HepG2 (cell line): ENCODE measurements around the gene TRERF1. TPM values are rescaled to one million over a fixed set of nuclear protein-coding genes. Genes with fewer than 3 reads are reported as not detected.

Experiments
- ATAC-seq: fragments of 200-7000 bp; cut with Tn5 transposase; 3 replicates; pipeline ENCODE4 v1.9.1; 2020; ENCODE audit warnings: mild to moderate bottlenecking, moderate library complexity
- BruUV-seq: library from RNA; stranded (reverse); fragments of 400-500 nt; replicated peaks from 2 replicates; lab custom pipeline; 2021; lab: Mats Ljungman, UMichigan
- CTCF ChIA-PET: fragments of 300-600 bp; formaldehyde crosslinking; extraction: SDS; loops from one replicate; lab custom pipeline; 2021; ENCODE audit warnings: low total read pairs, inconsistent platforms, low intra/inter-chr PET ratio; lab: Yijun Ruan, JAX
- POLR2A ChIA-PET: fragments of 350-600 bp; sonication (Branson Sonifier 250); formaldehyde crosslinking; loops from one replicate; lab custom pipeline; 2020; ENCODE audit warnings: antibody characterized with exemption, inconsistent platforms; lab: Yijun Ruan, JAX
- DNase-seq: peaks from one replicate; pipeline ENCODE4 v3.0.0-alpha.2; 2015; ENCODE audit warnings: low spot score
- FAIRE-seq: peaks from 3 replicates; lab custom pipeline; 2011; peaks lifted over from hg19 to GRCh38; lab: Jason Lieb, UNC
- H2AFZ ChIP-seq: one replicate; pipeline ENCODE4 v1.6.1; 2011; ENCODE audit warnings: low read length, inconsistent platforms
- H3K27ac ChIP-seq: fragments of 300-600 bp; 3 replicates; pipeline ENCODE4 v1.8.0; 2011; ENCODE audit warnings: mixed run types, mild to moderate bottlenecking, mixed read lengths, low read length, inconsistent platforms; ENCODE audit not compliant: insufficient read depth; ENCODE audit errors: extremely low read length
- H3K27me3 ChIP-seq, 2 experiments: fragments of 200-600 bp in 1 of 2; 2 replicates in 1 of 2; 3 replicates in 1 of 2; pipeline versions ENCODE4 v1.6.0 to v1.8.0; 2011; ENCODE audit warnings: low read length in 2 of 2, mild to moderate bottlenecking in 2 of 2, moderate library complexity in 2 of 2, inconsistent platforms in 1 of 2; ENCODE audit not compliant: insufficient read depth in 2 of 2, control insufficient read depth in 1 of 2
- H3K36me3 ChIP-seq, 2 experiments: fragments of 200-600 bp in 1 of 2; replicated peaks in 1 of 2; 2 replicates in 1 of 2; 3 replicates in 1 of 2; pipeline versions ENCODE4 v1.5.1 to v1.8.0; 2011; ENCODE audit warnings: low read length in 2 of 2, inconsistent platforms in 1 of 2; ENCODE audit not compliant: insufficient read depth in 2 of 2, control insufficient read depth in 1 of 2
- H3K4me1 ChIP-seq: 2 replicates; pipeline ENCODE4 v1.5.1; 2012; ENCODE audit warnings: low read length, inconsistent platforms; ENCODE audit not compliant: insufficient read depth
- H3K4me2 ChIP-seq: 2 replicates; pipeline ENCODE4 v1.6.0; 2011; ENCODE audit warnings: low read depth, low read length, inconsistent platforms
- H3K4me3 ChIP-seq, 3 experiments: fragments of 200-600 bp in 1 of 3; sonication (generic), shearing (Covaris generic) in 1 of 3; replicated peaks in 1 of 3; 2 replicates each; pipeline ENCODE4 v1.5.1; 2011 to 2016; ENCODE audit warnings: low read length in 3 of 3, inconsistent platforms in 2 of 3, low read depth in 2 of 3, mild to moderate bottlenecking in 2 of 3, control low read depth in 1 of 3, mixed read lengths in 1 of 3; ENCODE audit not compliant: insufficient read depth in 1 of 3
- H3K79me2 ChIP-seq: one replicate; pipeline ENCODE4 v1.6.1; 2011; ENCODE audit warnings: low read length, inconsistent platforms; ENCODE audit not compliant: insufficient read depth
- H3K9ac ChIP-seq: 2 replicates; pipeline ENCODE4 v1.6.0; 2011; ENCODE audit warnings: mild to moderate bottlenecking, low read depth, low read length, inconsistent platforms; ENCODE audit not compliant: insufficient read depth
- H3K9me3 ChIP-seq: 2 replicates; pipeline ENCODE4 v1.5.1; 2012; ENCODE audit warnings: mild to moderate bottlenecking, low read length
- H4K20me1 ChIP-seq: 2 replicates; pipeline ENCODE4 v1.6.0; 2011; ENCODE audit warnings: inconsistent platforms, mild to moderate bottlenecking, low read length, moderate library complexity; ENCODE audit not compliant: insufficient read depth
- CBX2 ChIP-seq, 2 experiments: fragments of 200-600 bp in 1 of 2; sonication (generic); formaldehyde crosslinking in 1 of 2; IDR thresholded peaks; 2 replicates each; pipeline versions ENCODE4 v1.7.0 to v1.8.1; 2018 to 2022; ENCODE audit warnings: low read depth in 2 of 2, low read length in 1 of 2, mild to moderate bottlenecking in 1 of 2, missing genetic modification reagents in 1 of 2
- FOXO1 ChIP-seq: sonication (generic); formaldehyde crosslinking; IDR thresholded peaks from 2 replicates; pipeline ENCODE4 v1.4.0; 2020; ENCODE audit warnings: missing genetic modification reagents
- MAFG ChIP-seq: sonication (generic); formaldehyde crosslinking; IDR thresholded peaks from 2 replicates; pipeline ENCODE4 v1.5.1; 2020; ENCODE audit warnings: mild to moderate bottlenecking, missing genetic modification reagents
- SKIL ChIP-seq: sonication (generic); formaldehyde crosslinking; IDR thresholded peaks from 2 replicates; pipeline ENCODE4 v1.8.0; 2022; ENCODE audit warnings: missing genetic modification reagents, mild to moderate bottlenecking, moderate library complexity, borderline replicate concordance
- WGBS: methylation state at CpG from one replicate; pipeline ENCODE4 v1.1.6; 2017; ENCODE audit warnings: low lambda C conversion rate; 5-methylcytosine and 5-hydroxymethylcytosine counted together
- in situ Hi-C: cut with HindIII; loops from 2 replicates; pipeline ENCODE4 v1.10.0; 2017; ENCODE audit warnings: low pct_unique_long_range_greater_than_20kb; ENCODE audit not compliant: extremely low pct_ligation_motif_present
- intact Hi-C: fragments of 100-400 bp; cut with micrococcal nuclease; formaldehyde crosslinking; loops from one replicate; pipeline ENCODE4 v1.10.0; 2022; ENCODE audit not compliant: unreplicated experiment
- polyA plus RNA-seq, 8 experiments: library from polyadenylated mRNA; depleted of rRNA in 3 of 8; stranded (reverse) in 7 of 8; unstranded in 1 of 8; fragments of >200 nt; fragmentation: Illumina TruSeq in 4 of 8; extraction: Trizol in 4 of 8; gene quantifications; 2 replicates each; pipeline versions ENCODE4 v1.2.1 to v1.2.3, GENCODE V29; 2011 to 2016; ENCODE audit warnings: low read depth in 4 of 8, missing spikeins in 1 of 8, mixed read lengths in 1 of 8; ENCODE audit not compliant: insufficient read depth in 1 of 8
- total RNA-seq, 5 experiments: library from RNA; depleted of rRNA; stranded (reverse); fragments of >200 nt; fragmentation: Illumina TruSeq; extraction: Trizol; gene quantifications; 2 replicates each; pipeline ENCODE4 v1.2.3, GENCODE V29; 2016; ENCODE audit warnings: low read depth in 1 of 5

TRERF1 gene
- total and polyA plus RNA-seq, 2 of the 13 experiments (the other 11 are each of a cell fraction or from before 2014, with no cell fraction given), result 0.02 TPM; not detected in 1

GRCh38 chr6:42338744-42339222, 112.9 kb downstream of the TRERF1 start:
- no peak for TF ChIP-seq CBX2 (IDR thresholded peaks at IDR 0.05; ENCODE audit: low read depth, low read length)
- TF ChIP-seq CBX2 (CRISPR knock-in tag; IDR thresholded peaks at IDR 0.05; ENCODE audit: low read depth), result no peak
- TF ChIP-seq SKIL (CRISPR knock-in tag), result no peak
- TF ChIP-seq FOXO1 (CRISPR knock-in tag), result no peak
- TF ChIP-seq MAFG (CRISPR knock-in tag), result no peak
- ChIA-PET POLR2A (no interaction called here), CTCF (no interaction called here)
- no peak overlapping the region for H3K9ac ChIP-seq
- no peak overlapping the region for H3K4me3 ChIP-seq
- BruUV-seq, result no TSS peak
- H2AFZ ChIP-seq, result no peak overlapping the region
- intact Hi-C loops (no loop called here), in situ Hi-C loops (no loop called here)
- FAIRE-seq (no peak), DNase-seq (no peak), ATAC-seq (no peak)
- H3K9me3 ChIP-seq, result no peaks in the 10 kb centered on the region
- WGBS, result 42% methylated on average over 7 of the region's 7 CpGs
- H3K4me2 ChIP-seq, result no peak overlapping the region
- no peak overlapping the region for H3K27ac ChIP-seq
- H3K79me2 ChIP-seq, result no peaks in the 10 kb centered on the region
- H3K4me1 ChIP-seq, result no peaks in the 10 kb centered on the region
- H3K36me3 ChIP-seq, result no peaks in the 10 kb centered on the region
- H4K20me1 ChIP-seq, result no peaks in the 10 kb centered on the region
- H3K27me3 ChIP-seq, result peaks cover 2 to 23% of the 10 kb centered on the region in 2 experiments; a peak in 4 of 5 replicates
